ENCODE data around the gene SLC27A3. TPM values are rescaled to one million over a fixed set of nuclear protein-coding genes. Genes with fewer than 3 reads are reported as not detected.
A peak's percentile ranks its signal among the peaks of the same experiment; 100 is the strongest.
"Not testable (repeated sequence)": the region's sequence is repeated elsewhere in the genome, so short reads cannot be mapped to it uniquely, and the experiment has no call there.

Gene SLC27A3
- total and polyA plus RNA-seq, 4 experiments from 2014 or later = 7.9 to 20.5 (median 13.7) TPM

DNA sequence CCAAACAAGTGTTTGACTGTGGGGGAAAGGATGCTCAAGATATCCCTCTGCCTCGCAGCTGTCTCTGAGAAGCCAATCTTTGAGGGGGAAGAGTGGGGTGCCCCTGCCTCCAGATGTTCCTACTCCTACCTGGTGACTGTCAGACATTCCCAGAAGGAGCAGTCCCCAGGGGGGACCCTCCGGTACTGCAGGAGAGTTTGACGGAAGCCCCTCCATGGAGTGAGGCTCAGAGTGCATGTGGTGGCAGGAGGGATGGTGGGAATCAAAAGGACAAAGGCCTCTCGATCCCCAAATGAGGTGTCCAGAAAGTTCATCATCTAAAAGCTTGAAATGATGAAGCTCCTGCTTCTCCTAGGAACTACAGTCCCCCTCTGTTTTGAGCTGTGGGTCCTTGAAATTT is 5.3 kb downstream of the SLC27A3 start:
- intact Hi-C loops (cut with micrococcal nuclease) = loop anchor here (5.0 kb wide), 1 partner anchor 177 kb away; the partner anchor contains the start of gene CRTC2
- peaks cover 0 to 1% of the 10 kb centered on the region in 2 donors for H3K36me3 Mint-ChIP-seq
- Histone ChIP-seq H3K4me1 (ENCODE audit: insufficient read depth, low read length) (peaks cover 14% of the 10 kb centered on the region), H3K36me3 (ENCODE audit: insufficient read depth, low read length) (no peaks in the 10 kb centered on the region), H3K27ac (ENCODE audit: low read depth, low read length) (no peak overlapping the region), H3K27me3 (ENCODE audit: insufficient read depth, low read length) (no peaks in the 10 kb centered on the region), H3K9me3 (ENCODE audit: control insufficient read depth in 1 of 2, low read length in 2 of 2) (no peaks in the 10 kb centered on the region), H3K4me3 (ENCODE audit: low read length in 2 of 2) (no peak overlapping the region)
- peak overlapping the region in 2 of 7 donors; percentile 6 to 44 for H3K27ac Mint-ChIP-seq
- DNase-seq = no peak
- no peaks in the 10 kb centered on the region for H3K27me3 Mint-ChIP-seq
- ChIA-PET CTCF (ENCODE audit: partially characterized antibody) (interaction anchor here (1.1 kb wide), 1 partner anchor 210 kb away, joined by 3 read pairs; the partner anchor contains the start of gene RPS27), POLR2A (ENCODE audit: partially characterized antibody) (interaction anchor here (2.0 to 2.2 kb wide), 2 partner anchors 187 to 211 kb away, joined by 6 to 7 read pairs; partner anchors contain the start of gene CREB3L4)
- H3K9me3 Mint-ChIP-seq = no peaks in the 10 kb centered on the region
- no peak overlapping the region for H3K4me3 Mint-ChIP-seq
- peaks cover 13 to 32% (median 17%) of the 10 kb centered on the region in 4 donors for H3K4me1 Mint-ChIP-seq

DNA sequence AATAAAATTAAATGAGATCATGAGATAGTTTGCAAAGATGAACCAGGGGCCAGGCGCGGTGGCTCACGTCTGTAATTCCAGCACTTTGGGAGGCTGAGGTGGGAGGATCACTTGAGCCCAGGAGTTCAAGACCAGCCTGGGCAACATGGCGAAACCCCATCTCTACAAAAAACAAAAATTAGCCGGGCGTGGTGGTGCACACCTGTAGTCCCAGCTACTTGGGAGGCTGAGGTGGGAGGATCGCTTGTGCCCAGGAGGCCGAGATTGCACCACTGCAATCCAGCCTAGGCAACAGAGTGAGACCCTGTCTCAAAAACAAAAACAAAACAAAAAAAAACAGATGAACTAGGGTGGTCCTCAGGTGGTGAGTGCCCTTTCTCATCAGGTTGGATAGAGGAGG is 7.4 kb downstream of the SLC27A3 start:
- intact Hi-C loops (cut with micrococcal nuclease) = loop anchor here (1.0 to 5.0 kb wide), 5 partner anchors 7 to 195 kb away; partner anchors contain the start of genes CRTC2, INTS3, JTB and SLC27A3

DNA sequence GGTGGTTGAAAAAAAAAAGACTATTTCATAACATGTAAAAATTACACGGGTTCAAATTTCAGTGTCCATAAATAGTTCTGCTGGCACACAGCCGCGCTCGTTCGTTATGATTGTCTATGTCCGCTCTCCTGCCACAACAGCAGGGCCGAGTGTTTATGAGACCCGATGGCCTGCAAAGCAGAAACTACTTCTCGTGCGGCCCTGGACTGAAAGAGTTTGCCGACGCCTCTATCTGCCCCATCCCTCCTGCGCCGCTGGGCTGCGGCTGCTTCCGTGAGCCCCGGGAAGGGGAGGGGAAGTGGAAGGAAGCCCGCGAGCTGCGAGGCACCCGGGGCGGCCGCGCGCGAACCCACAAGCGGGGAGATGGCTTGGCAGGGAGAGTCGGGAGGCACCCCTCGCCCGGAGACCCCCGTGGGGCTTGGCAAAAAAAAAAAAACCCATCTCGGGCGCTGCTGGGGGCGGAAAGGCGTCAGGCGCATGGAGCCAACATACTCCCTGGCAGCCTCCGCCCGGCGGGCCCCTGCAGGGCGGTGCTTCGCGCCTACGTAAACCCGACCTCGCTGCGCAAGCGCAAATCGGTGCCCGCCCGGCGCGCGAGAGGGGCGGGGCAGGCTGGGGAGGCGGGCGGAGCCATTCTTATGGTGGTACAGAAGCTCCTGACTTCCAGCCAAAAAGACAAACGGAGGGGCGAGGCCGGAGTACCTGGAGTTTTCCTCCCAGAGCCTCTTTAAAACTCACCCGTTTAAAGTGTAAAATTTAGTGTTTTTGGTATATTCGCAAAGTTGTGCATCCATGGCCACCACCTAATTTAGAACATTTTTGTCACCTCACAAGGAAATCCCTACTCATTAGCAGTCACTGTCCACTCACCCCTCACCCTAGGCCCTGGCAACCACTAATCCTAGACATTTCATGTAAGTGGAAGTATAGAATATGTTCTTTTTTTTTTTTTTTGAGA is 8.3 kb downstream of the SLC27A3 start:
- ChIA-PET POLR2A (ENCODE audit: partially characterized antibody) (interaction anchor here (0.6 to 3.0 kb wide), 18 partner anchors 8 to 1351 kb away, joined by 3 to 17 read pairs (median 4); partner anchors contain the start of genes CHTOP, CREB3L4, DENND4B and GATAD2B), CTCF (ENCODE audit: partially characterized antibody) (interaction anchor here (0.7 to 1.3 kb wide), 4 partner anchors 13 to 203 kb away, joined by 3 to 5 read pairs (median 3); partner anchors contain the start of gene RAB13)
- peak overlapping the region; percentile 89 to 99 (median 98) for H3K27ac Mint-ChIP-seq
- peaks cover 4 to 12% (median 11%) of the 10 kb centered on the region in 4 donors for H3K4me1 Mint-ChIP-seq
- Histone ChIP-seq H3K4me3 (ENCODE audit: low read length in 2 of 2) (peak overlapping the region; percentile 55 to 73), H3K4me1 (ENCODE audit: insufficient read depth, low read length) (peaks cover 6% of the 10 kb centered on the region), H3K9me3 (ENCODE audit: control insufficient read depth in 1 of 2, low read length in 2 of 2) (no peaks in the 10 kb centered on the region), H3K36me3 (ENCODE audit: insufficient read depth, low read length) (no peaks in the 10 kb centered on the region), H3K27me3 (ENCODE audit: insufficient read depth, low read length) (no peaks in the 10 kb centered on the region), H3K27ac (ENCODE audit: low read depth, low read length) (peak overlapping the region; percentile 84)
- H3K4me3 Mint-ChIP-seq = peak overlapping the region; percentile 88 to 97 (median 92)
- H3K36me3 Mint-ChIP-seq = peaks cover 0 to 1% of the 10 kb centered on the region in 2 donors
- H3K27me3 Mint-ChIP-seq = peaks cover 0 to 2% of the 10 kb centered on the region in 2 donors
- H3K9me3 Mint-ChIP-seq = no peaks in the 10 kb centered on the region
- peak; percentile 89 to 94 (median 92) for DNase-seq
- intact Hi-C loops (cut with micrococcal nuclease) = loop anchor here (1.0 to 5.0 kb wide), 5 partner anchors 8 to 194 kb away; partner anchors contain the start of genes CRTC2, INTS3, JTB and SLC27A3

More for the DNA sequence above, 7.4 kb downstream of the SLC27A3 start:
- H3K4me1 ChIP-seq (ENCODE audit: insufficient read depth, low read length); DNase-seq; H3K27me3 Mint-ChIP-seq; H3K36me3 Mint-ChIP-seq; CTCF ChIA-PET (ENCODE audit: partially characterized antibody); H3K27me3 ChIP-seq (ENCODE audit: insufficient read depth, low read length); H3K9me3 ChIP-seq (ENCODE audit: control insufficient read depth in 1 of 2, low read length in 2 of 2); H3K9me3 Mint-ChIP-seq; H3K36me3 ChIP-seq (ENCODE audit: insufficient read depth, low read length): not testable (repeated sequence)
- peak overlapping the region in 6 of 7 donors; percentile 89 to 99 (median 98) for H3K27ac Mint-ChIP-seq
- peak overlapping the region; percentile 55 to 97 (median 92) for H3K4me3 Mint-ChIP-seq
- H3K4me3 ChIP-seq (ENCODE audit: low read length in 2 of 2) = peak overlapping the region in 1 of 2 donors; percentile 55
- peaks cover 5 to 16% (median 12%) of the 10 kb centered on the region in 4 donors for H3K4me1 Mint-ChIP-seq
- POLR2A ChIA-PET (ENCODE audit: partially characterized antibody) = interaction anchor here (1.2 to 1.4 kb wide), 2 partner anchors 11 to 162 kb away, joined by 3 to 4 read pairs; no protein-coding TSS in a partner anchor
- peak overlapping the region; percentile 84 for H3K27ac ChIP-seq (ENCODE audit: low read depth, low read length)

DNA sequence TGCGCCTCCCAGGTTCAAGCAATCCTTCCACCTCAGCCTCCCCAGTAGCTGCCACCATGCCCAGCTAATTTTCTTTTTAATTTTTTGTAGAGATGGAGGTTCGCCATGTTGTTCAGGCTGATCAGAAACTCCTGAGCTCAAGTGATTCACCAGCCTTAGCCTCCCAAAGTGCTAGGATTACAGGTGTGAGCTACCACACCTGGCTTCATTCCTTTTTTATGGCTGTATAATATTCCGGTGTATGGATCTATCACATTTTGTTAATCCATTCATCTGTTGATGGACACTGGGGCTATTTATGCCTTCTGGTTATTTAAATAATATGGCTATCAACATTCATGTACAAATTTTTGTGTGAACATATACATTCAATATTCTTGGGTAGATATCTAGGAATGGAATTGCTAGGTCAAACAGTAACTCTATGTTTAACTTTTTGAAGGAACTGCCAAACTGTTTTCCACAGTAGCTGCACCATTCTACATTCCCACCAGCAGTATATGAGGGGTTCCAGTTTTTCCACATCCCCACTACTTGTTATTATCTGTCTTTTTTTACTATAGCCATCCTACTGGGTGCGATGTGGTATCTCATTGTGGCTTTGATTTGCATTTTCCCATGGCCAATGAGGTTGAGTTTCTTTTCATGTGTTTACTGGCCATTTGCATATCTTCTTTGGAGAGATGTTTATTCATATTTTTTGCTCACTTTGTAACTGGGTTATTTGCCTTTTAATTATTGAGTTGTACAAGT is 11.0 kb downstream of the SLC27A3 start:
- H3K27ac ChIP-seq (ENCODE audit: low read depth, low read length) = no peak overlapping the region

DNA sequence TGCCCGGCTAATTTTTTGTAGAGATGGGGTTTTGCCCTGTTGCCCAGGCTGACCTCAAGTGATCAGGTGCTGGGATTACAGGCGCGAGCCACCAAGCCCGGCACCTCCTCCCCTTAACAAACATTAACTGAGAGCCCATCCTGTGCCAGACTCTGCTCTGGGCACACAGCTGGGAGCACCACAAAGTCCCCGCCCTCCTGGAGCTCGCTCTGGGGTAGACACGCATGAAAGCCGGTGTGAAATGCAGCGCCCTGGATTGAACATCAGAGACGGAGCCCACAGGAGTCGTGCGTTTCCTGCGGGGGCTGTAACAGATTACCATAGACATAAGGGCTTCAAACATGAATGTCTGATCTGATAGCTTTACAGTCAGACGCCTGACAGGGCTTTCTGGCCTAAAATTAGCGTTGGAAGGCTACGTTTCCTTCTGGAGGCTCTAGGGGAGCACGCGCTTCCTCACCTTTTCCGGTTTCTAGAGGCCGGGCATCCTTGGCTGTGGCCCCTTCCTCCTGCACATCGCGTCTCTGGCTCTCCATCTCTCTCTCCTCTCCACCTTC is 14.3 kb downstream of the SLC27A3 start:
- no peak for DNase-seq
- Histone ChIP-seq H3K27me3 (ENCODE audit: insufficient read depth, low read length) (no peaks in the 10 kb centered on the region), H3K36me3 (ENCODE audit: insufficient read depth, low read length) (no peaks in the 10 kb centered on the region), H3K4me1 (ENCODE audit: insufficient read depth, low read length) (peaks cover 12% of the 10 kb centered on the region), H3K9me3 (ENCODE audit: control insufficient read depth in 1 of 2, low read length in 2 of 2) (no peaks in the 10 kb centered on the region), H3K4me3 (ENCODE audit: low read length in 2 of 2) (no peak overlapping the region), H3K27ac (ENCODE audit: low read depth, low read length) (no peak overlapping the region)
- peak overlapping the region in 5 of 8 donors; percentile 5 to 53 (median 26) for H3K4me3 Mint-ChIP-seq
- CTCF ChIA-PET (ENCODE audit: partially characterized antibody) = no interaction called here
- H3K9me3 Mint-ChIP-seq = no peaks in the 10 kb centered on the region
- H3K27me3 Mint-ChIP-seq = peaks cover 0 to 5% of the 10 kb centered on the region in 2 donors
- intact Hi-C loops (cut with micrococcal nuclease) = no loop called here
- peak overlapping the region in 2 of 7 donors; percentile 5 to 77 for H3K27ac Mint-ChIP-seq
- peaks cover 10 to 19% (median 14%) of the 10 kb centered on the region in 4 donors for H3K4me1 Mint-ChIP-seq
- POLR2A ChIA-PET (ENCODE audit: partially characterized antibody) = interaction anchor here (0.6 to 1.7 kb wide), 4 partner anchors 134 to 258 kb away, joined by 3 to 6 read pairs (median 4); partner anchors contain the start of gene RPS27
- H3K36me3 Mint-ChIP-seq = no peaks in the 10 kb centered on the region

More for the DNA sequence above, 11.0 kb downstream of the SLC27A3 start:
- Histone ChIP-seq H3K9me3 (ENCODE audit: control insufficient read depth in 1 of 2, low read length in 2 of 2) (no peaks in the 10 kb centered on the region), H3K27me3 (ENCODE audit: insufficient read depth, low read length) (no peaks in the 10 kb centered on the region), H3K4me1 (ENCODE audit: insufficient read depth, low read length) (peaks cover 19% of the 10 kb centered on the region), H3K4me3 (ENCODE audit: low read length in 2 of 2) (no peak overlapping the region), H3K36me3 (ENCODE audit: insufficient read depth, low read length) (no peaks in the 10 kb centered on the region)
- Mint-ChIP-seq H3K9me3 (no peaks in the 10 kb centered on the region), H3K36me3 (peaks cover 0 to 1% of the 10 kb centered on the region in 2 donors), H3K4me1 (peaks cover 14 to 31% (median 22%) of the 10 kb centered on the region in 4 donors), H3K27ac (no peak overlapping the region), H3K27me3 (peaks cover 0 to 5% of the 10 kb centered on the region in 2 donors), H3K4me3 (no peak overlapping the region)
- intact Hi-C loops (cut with micrococcal nuclease) = no loop called here
- ChIA-PET CTCF (ENCODE audit: partially characterized antibody) (interaction anchor here (1.3 to 2.2 kb wide), 3 partner anchors 11 to 200 kb away, joined by 3 to 7 read pairs (median 4); partner anchors contain the start of gene RAB13), POLR2A (ENCODE audit: partially characterized antibody) (interaction anchor here (2.0 to 3.0 kb wide), 2 partner anchors 11 to 159 kb away, joined by 10 to 13 read pairs; partner anchors contain the start of genes DENND4B and SLC27A3)
- no peak for DNase-seq

DNA sequence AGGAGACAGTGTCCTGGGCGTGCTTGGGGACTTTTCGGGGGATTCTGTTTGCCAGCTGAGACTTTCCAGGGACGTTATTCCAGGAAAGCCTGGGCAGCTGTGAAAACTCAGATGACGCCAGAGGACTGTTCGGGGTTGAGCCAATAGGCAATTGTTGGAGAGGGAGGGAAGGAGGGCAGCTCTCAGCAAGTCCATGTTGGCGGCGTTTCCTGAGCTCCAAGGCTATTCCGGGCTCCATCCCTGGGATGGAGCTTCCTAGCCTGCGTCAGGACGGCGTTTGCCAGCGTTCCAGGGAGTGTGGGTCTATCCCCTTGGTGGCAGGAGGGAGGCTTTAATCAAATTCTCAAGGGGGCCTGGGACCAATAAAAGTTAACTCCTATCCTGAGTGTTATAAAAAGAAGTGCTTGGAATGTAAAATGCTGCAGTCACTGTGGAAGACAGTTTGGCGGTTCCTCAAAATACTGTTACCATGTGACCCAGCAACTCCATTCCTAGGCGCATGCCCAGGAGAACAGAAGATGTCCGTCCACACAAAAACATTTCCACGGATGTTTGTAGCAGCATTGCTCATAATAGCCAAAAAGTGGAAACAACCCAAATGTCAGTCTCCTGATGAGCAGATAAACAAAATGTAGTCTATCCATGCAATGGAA is 15.2 kb downstream of the SLC27A3 start:
- Histone ChIP-seq H3K4me1 (ENCODE audit: insufficient read depth, low read length) (peaks cover 12% of the 10 kb centered on the region), H3K9me3 (ENCODE audit: control insufficient read depth in 1 of 2, low read length in 2 of 2) (no peaks in the 10 kb centered on the region), H3K27me3 (ENCODE audit: insufficient read depth, low read length) (no peaks in the 10 kb centered on the region), H3K4me3 (ENCODE audit: low read length in 2 of 2) (no peak overlapping the region), H3K36me3 (ENCODE audit: insufficient read depth, low read length) (no peaks in the 10 kb centered on the region), H3K27ac (ENCODE audit: low read depth, low read length) (no peak overlapping the region)
- no peak for DNase-seq
- peak overlapping the region in 2 of 8 donors; percentile 7 to 30 for H3K4me3 Mint-ChIP-seq
- H3K27ac Mint-ChIP-seq = peak overlapping the region in 2 of 7 donors; percentile 4 to 52
- H3K27me3 Mint-ChIP-seq = peaks cover 0 to 5% of the 10 kb centered on the region in 2 donors
- H3K9me3 Mint-ChIP-seq = no peaks in the 10 kb centered on the region
- peaks cover 10 to 19% (median 14%) of the 10 kb centered on the region in 4 donors for H3K4me1 Mint-ChIP-seq
- intact Hi-C loops (cut with micrococcal nuclease) = no loop called here
- POLR2A ChIA-PET (ENCODE audit: partially characterized antibody) = interaction anchor here (1.4 to 1.7 kb wide), 2 partner anchors 133 to 200 kb away, joined by 4 to 6 read pairs; partner anchors contain the start of gene RPS27
- H3K36me3 Mint-ChIP-seq = no peaks in the 10 kb centered on the region
- CTCF ChIA-PET (ENCODE audit: partially characterized antibody) = interaction anchor here (0.7 to 0.8 kb wide), 2 partner anchors 198 to 279 kb away, joined by 3 to 4 read pairs; no protein-coding TSS in a partner anchor
